ENCODE measurements around the gene NUP50.

The NUP50 gene

DNA sequence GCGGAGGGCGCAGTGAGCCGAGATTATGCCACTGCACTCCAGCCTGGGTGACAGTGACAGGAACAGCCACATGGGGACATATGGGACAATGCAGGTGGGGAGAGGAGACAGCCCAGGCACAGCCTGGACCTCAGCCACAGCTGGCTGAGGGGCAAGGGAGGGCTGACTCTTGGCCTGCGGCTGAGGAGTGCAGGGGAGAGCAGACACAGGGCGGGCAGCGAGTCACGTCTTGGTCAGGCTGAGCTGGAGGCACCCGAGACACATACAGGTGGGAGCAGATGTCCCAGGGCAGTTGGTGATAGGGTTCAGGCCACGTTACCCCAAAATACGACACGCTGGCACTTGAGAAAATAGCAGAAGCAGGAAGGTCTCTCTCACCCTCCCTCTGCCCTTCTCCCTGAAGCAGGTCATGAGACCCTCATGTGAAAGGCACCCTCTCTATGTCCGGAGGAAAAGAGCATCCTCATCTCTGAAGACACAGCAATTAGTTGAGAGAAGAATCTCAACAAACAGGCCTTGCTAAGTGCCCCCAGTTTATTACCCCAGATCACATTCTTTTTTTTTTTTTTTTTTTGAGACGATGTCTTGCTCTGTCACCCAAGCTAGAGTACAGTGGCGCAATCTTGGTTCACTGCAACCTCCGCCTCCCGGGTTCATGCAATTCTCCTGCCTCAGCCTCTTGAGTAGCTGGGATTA is 66.4 kb downstream of the NUP50 start:
- DNase-seq (ENCODE audit: low read depth in 2 of 2): no peak

DNA sequence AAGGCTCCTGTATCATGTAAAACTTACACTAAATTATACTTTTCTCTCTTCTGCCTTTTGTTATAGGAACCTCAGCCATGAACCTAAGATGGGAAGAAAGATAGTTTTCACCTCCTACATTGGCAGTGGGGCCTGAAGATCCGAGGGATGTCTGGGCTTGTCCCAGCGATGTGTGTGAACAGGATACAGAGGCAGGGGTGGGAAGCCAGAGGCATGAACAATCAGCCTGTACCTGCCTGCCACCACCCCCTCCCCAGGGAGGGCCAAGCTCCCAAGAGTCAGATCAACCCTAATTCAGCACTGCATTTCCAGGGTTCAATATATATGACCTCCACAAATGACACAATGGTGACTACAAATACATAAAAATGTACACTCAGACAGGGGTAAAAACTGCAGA is 67.6 kb downstream of the NUP50 start:
- no peak for DNase-seq (ENCODE audit: low read depth in 2 of 2)

DNA sequence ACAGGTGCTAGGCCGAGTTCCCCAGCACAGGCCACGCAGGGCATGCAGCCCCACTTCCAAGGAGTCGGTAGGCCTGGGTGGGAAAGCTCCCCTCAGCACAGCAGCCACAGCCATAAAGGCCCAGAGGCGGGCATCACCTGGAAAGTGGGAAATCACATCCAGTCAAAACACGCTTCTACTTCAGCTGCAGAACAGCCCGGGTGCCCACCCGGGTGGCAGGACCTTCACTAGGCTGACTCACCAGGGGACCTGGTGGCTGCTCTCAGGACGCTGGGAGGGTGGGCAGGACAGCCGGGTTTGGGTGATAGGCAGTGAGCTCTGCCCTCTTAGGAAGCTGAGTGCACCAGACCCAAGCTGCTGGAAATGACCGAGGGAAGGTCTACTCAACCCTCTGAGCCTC is 69.7 kb downstream of the NUP50 start:
- no peak for DNase-seq (ENCODE audit: low read depth in 2 of 2)

DNA sequence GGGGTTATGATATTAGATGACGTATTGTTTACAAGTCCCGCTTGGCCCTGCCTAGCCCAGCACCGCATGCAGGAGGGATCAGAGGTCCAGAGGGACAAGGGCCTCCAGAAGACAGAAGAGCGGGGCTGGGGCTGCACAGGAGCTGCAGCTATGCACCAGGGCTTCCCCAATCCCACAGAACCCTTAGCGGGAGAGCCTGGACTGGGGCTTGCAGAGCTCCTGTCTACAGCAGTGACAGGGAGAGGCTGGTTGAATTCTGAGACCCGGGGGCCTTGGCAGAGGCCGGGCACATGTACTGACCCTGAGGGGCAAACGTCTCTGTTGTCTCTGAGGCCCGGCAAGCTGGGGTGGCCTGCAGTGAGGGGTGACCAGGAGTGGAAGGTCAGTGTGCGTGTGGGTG is 70.1 kb downstream of the NUP50 start:
- no peak for DNase-seq (ENCODE audit: low read depth in 2 of 2)

DNA sequence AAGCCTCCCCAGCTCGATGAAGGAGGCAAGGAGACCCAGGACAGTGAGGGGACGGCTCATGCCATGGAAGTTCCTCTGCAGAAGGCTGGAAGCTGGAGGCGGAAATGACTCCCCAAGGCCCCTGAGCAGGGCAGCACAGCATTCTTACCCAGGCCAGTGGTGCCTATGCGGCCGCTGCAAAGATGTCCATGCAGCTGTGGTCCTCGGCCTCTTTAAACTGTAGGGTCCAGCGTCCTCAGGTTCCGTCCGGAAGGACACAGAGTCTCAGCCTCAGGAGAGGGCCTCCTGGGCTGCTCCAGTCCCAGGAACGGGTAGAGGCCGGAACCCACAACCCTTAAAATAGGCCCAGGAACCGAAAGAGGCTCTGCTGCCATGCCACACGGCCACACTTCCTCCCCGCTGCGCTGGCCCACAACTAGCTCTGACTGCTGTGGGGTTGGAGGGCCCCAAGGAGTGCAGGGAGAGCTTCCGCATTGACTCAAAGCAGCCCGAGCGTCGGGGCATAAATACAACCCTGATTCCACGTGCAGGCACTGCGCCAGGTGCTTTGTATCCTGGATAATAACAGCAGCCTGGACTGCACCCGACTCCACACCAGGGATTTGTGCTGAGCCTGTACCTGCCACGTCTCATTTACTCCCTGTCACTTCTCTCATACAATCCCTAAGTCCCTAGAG is 71.5 kb downstream of the NUP50 start:
- DNase-seq (ENCODE audit: low read depth in 2 of 2): no peak

DNA sequence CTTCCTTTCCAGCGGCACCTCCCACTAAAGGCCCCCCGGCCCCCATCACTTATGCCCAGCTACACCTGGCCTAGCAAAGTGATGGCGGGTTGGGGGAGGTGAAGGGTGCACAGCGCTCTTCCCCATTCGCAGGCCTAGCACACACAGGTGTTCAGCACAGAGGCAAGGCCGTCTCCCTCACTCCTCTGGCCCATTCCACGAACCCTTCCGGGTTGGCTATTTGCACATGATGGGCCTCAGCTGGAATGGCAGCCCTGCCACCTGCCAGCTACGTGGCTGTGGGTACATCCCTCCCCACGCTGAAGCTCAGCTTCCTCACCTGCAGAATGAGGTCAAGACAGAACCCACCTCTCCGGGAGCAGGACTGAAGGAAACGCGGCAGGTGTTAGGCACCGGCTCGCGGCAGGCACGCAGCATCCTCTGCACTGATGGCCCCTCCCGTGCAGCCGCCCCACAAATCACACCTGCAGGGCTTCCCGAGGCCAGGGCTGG is 72.2 kb downstream of the NUP50 start:
- DNase-seq (ENCODE audit: low read depth in 2 of 2): no peak

DNA sequence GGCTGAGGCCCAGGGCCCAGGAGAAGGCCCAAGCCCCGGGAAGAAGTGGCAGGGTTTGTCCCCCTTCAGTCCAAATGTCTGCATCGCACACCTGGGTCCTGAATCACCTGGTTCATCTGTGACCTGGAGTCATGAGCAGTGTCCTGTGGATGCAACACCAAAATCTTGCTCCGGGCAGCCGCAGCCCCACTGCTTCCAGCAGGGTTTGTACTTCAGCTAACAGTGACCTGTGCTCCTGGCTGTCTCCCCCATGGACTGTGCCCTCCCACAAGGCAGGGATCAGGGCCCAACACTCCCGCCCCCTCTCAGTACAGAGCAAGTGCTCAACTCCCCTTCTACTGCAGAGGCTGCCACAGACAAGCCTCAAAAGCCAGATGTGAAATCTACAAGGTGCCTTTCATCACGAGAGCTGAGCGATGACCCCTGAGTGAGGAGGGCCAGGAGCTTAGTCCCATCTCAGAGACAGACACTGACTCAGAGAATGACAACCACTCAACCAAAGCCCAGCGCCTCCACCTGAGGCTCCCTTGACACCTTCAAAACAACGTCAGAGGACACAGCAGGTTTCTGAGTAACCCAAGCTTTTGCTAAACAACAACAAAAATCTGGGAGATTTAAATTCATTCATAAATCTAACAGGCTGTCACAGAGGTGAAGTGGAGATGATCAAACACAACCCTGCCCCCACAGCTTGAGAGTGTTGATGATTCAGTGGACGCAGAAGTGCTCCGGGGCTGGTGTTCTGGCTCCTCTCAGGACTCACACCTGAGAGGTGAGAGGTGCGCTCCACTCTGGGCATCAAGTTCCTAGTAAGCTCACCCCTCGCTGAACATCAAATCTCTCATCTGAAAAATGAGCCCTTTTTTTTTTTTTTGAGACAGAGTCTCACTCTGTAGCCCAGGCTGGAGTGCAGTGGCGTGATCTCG is 73.6 kb downstream of the NUP50 start:
- no peak for DNase-seq (ENCODE audit: low read depth in 2 of 2)

All from stimulated activated CD8-positive, alpha-beta memory T cell treated with anti-CD3 and anti-CD28 coated beads, Interleukin-2, amount 100 ng/mL, for 48 hours (primary cell).